HEK293T (cell line): Measurements from ENCODE around the gene PRRC2B.

ENCODE experiments used
- ARNT ChIP-seq: fragments of 450-650 bp; IDR thresholded peaks from 2 replicates; pipeline ENCODE4 v1.6.1; 2017; ENCODE audit warnings: mild to moderate bottlenecking
- BHLHE40 ChIP-seq: fragments of 450-650 bp; IDR thresholded peaks from 2 replicates; pipeline ENCODE4 v1.6.1; 2016; ENCODE audit warnings: mild to moderate bottlenecking, moderate library complexity, borderline replicate concordance
- ELF4 ChIP-seq: fragments of 450-650 bp; IDR thresholded peaks from 2 replicates; pipeline ENCODE4 v1.6.1; 2017; ENCODE audit warnings: antibody characterized with exemption
- FOXA1 ChIP-seq: fragments of 450-650 bp; IDR thresholded peaks from 2 replicates; pipeline ENCODE4 v1.6.1; 2016; ENCODE audit warnings: mild to moderate bottlenecking
- FOXK2 ChIP-seq: fragments of 450-650 bp; IDR thresholded peaks from 2 replicates; pipeline ENCODE4 v1.6.1; 2016; ENCODE audit warnings: mild to moderate bottlenecking
- FOXM1 ChIP-seq: fragments of 450-650 bp; IDR thresholded peaks from 2 replicates; pipeline ENCODE4 v1.6.1; 2017; ENCODE audit warnings: mild to moderate bottlenecking, borderline replicate concordance
- HDGF ChIP-seq: fragments of 450-650 bp; IDR thresholded peaks from 2 replicates; pipeline ENCODE4 v1.6.1; 2017; ENCODE audit warnings: antibody characterized with exemption, borderline replicate concordance
- L3MBTL2 ChIP-seq: fragments of 450-650 bp; conservative IDR thresholded peaks from 2 replicates; pipeline ENCODE4 v1.6.1; 2016; ENCODE audit warnings: mild to moderate bottlenecking

DNA sequence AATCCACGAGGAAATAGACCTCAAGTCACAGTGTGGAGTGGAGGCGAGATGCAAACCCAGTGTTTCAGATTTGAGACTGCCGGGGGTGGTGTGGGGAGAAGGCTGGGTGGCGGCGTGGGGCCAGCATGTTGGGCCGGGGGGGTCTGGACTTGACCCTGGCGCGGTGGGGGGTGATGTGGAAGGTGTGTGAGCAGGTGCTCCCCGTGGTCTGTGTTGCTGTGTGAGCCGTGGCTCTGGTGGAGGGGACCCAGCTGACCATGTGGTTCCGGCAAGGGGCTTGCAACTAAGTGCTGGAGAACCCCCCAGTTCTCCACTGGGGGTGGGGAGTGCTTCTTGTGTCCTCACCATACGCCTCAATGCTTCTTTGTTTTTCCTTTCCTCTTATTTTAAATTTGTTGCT lies 25.8 kb downstream of the PRRC2B start:
- TF ChIP-seq ARNT (no peak), FOXM1 (no peak), BHLHE40 (no peak), L3MBTL2 (no peak), FOXA1 (no peak), HDGF (no peak), FOXK2 (no peak), ELF4 (no peak)
